ENCODE measurements around the gene PCSK4. TPM values are rescaled to one million over a fixed set of nuclear protein-coding genes. Genes with fewer than 3 reads are reported as not detected.

PCSK4 gene
- total and polyA plus RNA-seq, 2 of the 4 experiments (the other 2 are of a cell fraction): 0.72 to 1.7 TPM

DNA sequence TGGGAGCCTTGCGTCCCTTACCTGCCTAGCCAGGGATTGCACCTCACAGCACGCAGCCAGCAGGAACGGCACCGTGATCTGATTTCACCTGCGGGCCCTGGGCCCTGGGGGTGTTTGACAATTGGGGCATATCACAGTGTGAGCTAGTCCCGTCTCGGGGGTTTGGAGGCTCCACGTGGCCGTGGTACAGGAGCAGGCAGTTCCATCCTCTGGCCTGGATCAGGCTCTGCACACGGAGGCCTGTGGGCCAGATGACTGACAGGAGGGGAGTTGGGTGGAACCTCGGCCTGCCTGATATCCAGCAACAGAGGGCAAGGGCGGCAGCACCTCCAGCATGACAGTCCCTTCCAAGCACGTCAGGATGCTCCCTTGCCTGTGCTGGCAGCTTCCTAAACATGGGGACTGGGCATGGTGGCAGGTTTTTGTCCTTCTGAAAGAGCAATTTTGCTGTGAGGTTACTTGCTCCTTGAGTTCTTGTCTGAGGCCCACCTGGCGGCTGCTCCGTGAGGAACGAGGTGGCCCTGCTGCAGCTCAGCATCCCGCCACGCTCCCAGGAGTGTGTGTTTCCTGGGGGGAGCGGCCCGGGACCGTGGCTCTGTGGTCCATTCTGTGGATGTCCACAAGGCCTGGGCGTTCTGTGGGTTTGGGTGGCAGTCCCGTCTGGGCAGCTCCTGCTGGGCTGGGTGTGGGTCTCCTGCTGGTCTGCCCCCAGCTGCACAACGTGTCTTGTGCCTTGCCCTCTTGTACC, 58.2 kb downstream of the PCSK4 start (continued):
- TF ChIP-seq, protein P1, sequence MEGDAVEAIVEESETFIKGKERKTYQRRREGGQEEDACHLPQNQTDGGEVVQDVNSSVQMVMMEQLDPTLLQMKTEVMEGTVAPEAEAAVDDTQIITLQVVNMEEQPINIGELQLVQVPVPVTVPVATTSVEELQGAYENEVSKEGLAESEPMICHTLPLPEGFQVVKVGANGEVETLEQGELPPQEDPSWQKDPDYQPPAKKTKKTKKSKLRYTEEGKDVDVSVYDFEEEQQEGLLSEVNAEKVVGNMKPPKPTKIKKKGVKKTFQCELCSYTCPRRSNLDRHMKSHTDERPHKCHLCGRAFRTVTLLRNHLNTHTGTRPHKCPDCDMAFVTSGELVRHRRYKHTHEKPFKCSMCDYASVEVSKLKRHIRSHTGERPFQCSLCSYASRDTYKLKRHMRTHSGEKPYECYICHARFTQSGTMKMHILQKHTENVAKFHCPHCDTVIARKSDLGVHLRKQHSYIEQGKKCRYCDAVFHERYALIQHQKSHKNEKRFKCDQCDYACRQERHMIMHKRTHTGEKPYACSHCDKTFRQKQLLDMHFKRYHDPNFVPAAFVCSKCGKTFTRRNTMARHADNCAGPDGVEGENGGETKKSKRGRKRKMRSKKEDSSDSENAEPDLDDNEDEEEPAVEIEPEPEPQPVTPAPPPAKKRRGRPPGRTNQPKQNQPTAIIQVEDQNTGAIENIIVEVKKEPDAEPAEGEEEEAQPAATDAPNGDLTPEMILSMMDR (conservative IDR thresholded peaks at IDR 0.05; ENCODE audit: low read depth, low read length): no peak
- TF ChIP-seq SMC3 (IDR thresholded peaks at IDR 0.05; ENCODE audit: low read depth, low read length) (no peak), POLR2A (IDR thresholded peaks at IDR 0.05; ENCODE audit: low read depth, low read length) (no peak), MAZ (IDR thresholded peaks at IDR 0.05; ENCODE audit: borderline replicate concordance, low read depth, low read length) (no peak), MAFK (IDR thresholded peaks at IDR 0.05; ENCODE audit: low read depth, low read length) (no peak), NFE2L2 (IDR thresholded peaks at IDR 0.05; ENCODE audit: low read depth, low read length) (no peak)

Other genes starting within 250 kb of the PCSK4 start
- gene ATP5F1D, start 248.6 kb downstream of the PCSK4 start, total RNA-seq (2012; rRNA removed): 7.3 and 13.6 TPM in 2 replicates
- gene ATP5F1D, start 248.6 kb downstream of the PCSK4 start, polyA plus RNA-seq (2012; rRNA removed): 140 and 189 TPM in 2 replicates
- 2.2 and 2.5 TPM in 2 replicates for gene MIDN, start 241.8 kb downstream of the PCSK4 start, total RNA-seq (2012; rRNA removed)
- 24.1 and 26.0 TPM in 2 replicates for gene MIDN, start 241.8 kb downstream of the PCSK4 start, polyA plus RNA-seq (2012; rRNA removed)
- 226 and 299 TPM in 2 replicates for gene CIRBP, start 221.0 kb downstream of the PCSK4 start, total RNA-seq (2012; rRNA removed)
- gene CIRBP, start 221.0 kb downstream of the PCSK4 start, polyA plus RNA-seq (2012; rRNA removed): 405 and 542 TPM in 2 replicates
- 7.5 and 10.6 TPM in 2 replicates for gene FAM174C, start 214.8 kb downstream of the PCSK4 start, total RNA-seq (2012; rRNA removed)
- 61.8 and 93.4 TPM in 2 replicates for gene FAM174C, start 214.8 kb downstream of the PCSK4 start, polyA plus RNA-seq (2012; rRNA removed)
- not detected in 2 replicates for gene EFNA2, start 204.5 kb downstream of the PCSK4 start, total RNA-seq (2012; rRNA removed)
- not detected in 2 replicates for gene EFNA2, start 204.5 kb downstream of the PCSK4 start, polyA plus RNA-seq (2012; rRNA removed)
- gene NDUFS7, start 106.4 kb downstream of the PCSK4 start, total RNA-seq (2012; rRNA removed): 60.8 and 64.7 TPM in 2 replicates
- 136 and 167 TPM in 2 replicates for gene NDUFS7, start 106.4 kb downstream of the PCSK4 start, polyA plus RNA-seq (2012; rRNA removed)
- 22.8 and 23.9 TPM in 2 replicates for gene GAMT, start 88.8 kb downstream of the PCSK4 start, total RNA-seq (2012; rRNA removed)
- gene GAMT, start 88.8 kb downstream of the PCSK4 start, polyA plus RNA-seq (2012; rRNA removed): 51.8 and 63.6 TPM in 2 replicates
- gene DAZAP1, start 82.8 kb downstream of the PCSK4 start, total RNA-seq (2012; rRNA removed): 22.0 and 35.3 TPM in 2 replicates
- gene DAZAP1, start 82.8 kb downstream of the PCSK4 start, polyA plus RNA-seq (2012; rRNA removed): 62.8 and 63.6 TPM in 2 replicates
- 834 and 1,179 TPM in 2 replicates for gene RPS15, start 52.0 kb downstream of the PCSK4 start, total RNA-seq (2012; rRNA removed)
- 1,855 and 2,269 TPM in 2 replicates for gene RPS15, start 52.0 kb downstream of the PCSK4 start, polyA plus RNA-seq (2012; rRNA removed)
- gene APC2, start 40.2 kb downstream of the PCSK4 start, total RNA-seq (2012; rRNA removed): 0.28 and 0.36 TPM in 2 replicates
- 0.41 and 0.42 TPM in 2 replicates for gene APC2, start 40.2 kb downstream of the PCSK4 start, polyA plus RNA-seq (2012; rRNA removed)
- gene C19orf25, start 11.1 kb downstream of the PCSK4 start, total RNA-seq (2012; rRNA removed): 10.4 and 10.6 TPM in 2 replicates
- 34.9 and 40.8 TPM in 2 replicates for gene C19orf25, start 11.1 kb downstream of the PCSK4 start, polyA plus RNA-seq (2012; rRNA removed)
- gene REEP6, start 831 bp upstream of the PCSK4 start, total RNA-seq (2012; rRNA removed): 1.3 and 1.7 TPM in 2 replicates
- 2.2 and 3.2 TPM in 2 replicates for gene REEP6, start 831 bp upstream of the PCSK4 start, polyA plus RNA-seq (2012; rRNA removed)
- gene ADAMTSL5, start 22.7 kb upstream of the PCSK4 start, total RNA-seq (2012; rRNA removed): 0.83 and 0.90 TPM in 2 replicates
- gene ADAMTSL5, start 22.7 kb upstream of the PCSK4 start, polyA plus RNA-seq (2012; rRNA removed): 10.8 and 13.4 TPM in 2 replicates
- not detected in 2 replicates for gene PLK5, start 33.7 kb upstream of the PCSK4 start, total RNA-seq (2012; rRNA removed)
- 0.04 TPM in 1 of 2 replicates, not detected in the other for gene PLK5, start 33.7 kb upstream of the PCSK4 start, polyA plus RNA-seq (2012; rRNA removed)
- 9.1 and 11.9 TPM in 2 replicates for gene MEX3D, start 78.0 kb upstream of the PCSK4 start, total RNA-seq (2012; rRNA removed)
- 9.6 and 18.2 TPM in 2 replicates for gene MEX3D, start 78.0 kb upstream of the PCSK4 start, polyA plus RNA-seq (2012; rRNA removed)
- 42.5 and 47.5 TPM in 2 replicates for gene MBD3, start 102.5 kb upstream of the PCSK4 start, total RNA-seq (2012; rRNA removed)
- 66.3 and 79.9 TPM in 2 replicates for gene MBD3, start 102.5 kb upstream of the PCSK4 start, polyA plus RNA-seq (2012; rRNA removed)
- gene UQCR11, start 115.1 kb upstream of the PCSK4 start, total RNA-seq (2012; rRNA removed): 22.8 and 29.2 TPM in 2 replicates
- 177 and 248 TPM in 2 replicates for gene UQCR11, start 115.1 kb upstream of the PCSK4 start, polyA plus RNA-seq (2012; rRNA removed)
- gene TCF3, start 162.3 kb upstream of the PCSK4 start, total RNA-seq (2012; rRNA removed): 29.9 and 37.5 TPM in 2 replicates
- gene TCF3, start 162.3 kb upstream of the PCSK4 start, polyA plus RNA-seq (2012; rRNA removed): 127 and 144 TPM in 2 replicates

Data from IMR-90 (cell line).